B cell (primary cell): ENCODE data around the gene MVD.

Experiments used
- EZH2 ChIP-seq: IDR thresholded peaks from 2 replicates; pipeline ENCODE4 v1.6.1; 2012; ENCODE audit warnings: borderline replicate concordance, low read depth, mild to moderate bottlenecking, moderate library complexity, low read length; ENCODE audit not compliant: insufficient read depth, poor library complexity, severe bottlenecking
- TF ChIP-seq, protein P1 (sequence below): fragments of 200-600 bp; IDR thresholded peaks from one replicate; pipeline ENCODE4 v1.8.0; 2022; ENCODE audit warnings: antibody characterized with exemption, mild to moderate bottlenecking

DNA sequence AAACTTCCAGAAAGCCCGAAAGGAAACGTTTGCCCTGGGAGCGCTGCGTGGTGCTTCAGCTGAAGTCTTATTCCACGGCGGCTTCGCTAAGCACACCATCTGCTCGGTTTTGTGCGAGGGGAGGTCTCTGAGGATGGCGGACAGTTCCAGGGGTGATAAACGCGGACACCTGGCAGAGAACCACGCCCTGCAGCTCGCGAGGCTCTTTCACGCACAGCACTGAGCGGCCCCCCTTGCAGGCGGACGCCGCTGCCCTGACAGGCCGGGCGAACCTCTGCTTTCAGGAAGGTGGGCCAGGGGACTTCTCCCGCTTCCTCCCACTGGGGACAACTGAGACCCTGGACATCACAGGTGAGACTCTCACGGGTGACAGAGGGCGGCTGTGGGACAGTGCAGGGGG is 3.7 kb downstream of the MVD start:
- TF ChIP-seq, protein P1, sequence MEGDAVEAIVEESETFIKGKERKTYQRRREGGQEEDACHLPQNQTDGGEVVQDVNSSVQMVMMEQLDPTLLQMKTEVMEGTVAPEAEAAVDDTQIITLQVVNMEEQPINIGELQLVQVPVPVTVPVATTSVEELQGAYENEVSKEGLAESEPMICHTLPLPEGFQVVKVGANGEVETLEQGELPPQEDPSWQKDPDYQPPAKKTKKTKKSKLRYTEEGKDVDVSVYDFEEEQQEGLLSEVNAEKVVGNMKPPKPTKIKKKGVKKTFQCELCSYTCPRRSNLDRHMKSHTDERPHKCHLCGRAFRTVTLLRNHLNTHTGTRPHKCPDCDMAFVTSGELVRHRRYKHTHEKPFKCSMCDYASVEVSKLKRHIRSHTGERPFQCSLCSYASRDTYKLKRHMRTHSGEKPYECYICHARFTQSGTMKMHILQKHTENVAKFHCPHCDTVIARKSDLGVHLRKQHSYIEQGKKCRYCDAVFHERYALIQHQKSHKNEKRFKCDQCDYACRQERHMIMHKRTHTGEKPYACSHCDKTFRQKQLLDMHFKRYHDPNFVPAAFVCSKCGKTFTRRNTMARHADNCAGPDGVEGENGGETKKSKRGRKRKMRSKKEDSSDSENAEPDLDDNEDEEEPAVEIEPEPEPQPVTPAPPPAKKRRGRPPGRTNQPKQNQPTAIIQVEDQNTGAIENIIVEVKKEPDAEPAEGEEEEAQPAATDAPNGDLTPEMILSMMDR: no peak
- TF ChIP-seq EZH2: no peak
